ENCODE results near the gene RXFP4. TPM values are rescaled to one million over a fixed set of nuclear protein-coding genes. Genes with fewer than 3 reads are reported as not detected.
"Not testable (repeated sequence)": the region's sequence is repeated elsewhere in the genome, so short reads cannot be mapped to it uniquely, and the experiment has no call there.

The RXFP4 gene
- total RNA-seq, 4 donors from 2014 or later = 0.80 to 11.6 (median 2.5) TPM

DNA sequence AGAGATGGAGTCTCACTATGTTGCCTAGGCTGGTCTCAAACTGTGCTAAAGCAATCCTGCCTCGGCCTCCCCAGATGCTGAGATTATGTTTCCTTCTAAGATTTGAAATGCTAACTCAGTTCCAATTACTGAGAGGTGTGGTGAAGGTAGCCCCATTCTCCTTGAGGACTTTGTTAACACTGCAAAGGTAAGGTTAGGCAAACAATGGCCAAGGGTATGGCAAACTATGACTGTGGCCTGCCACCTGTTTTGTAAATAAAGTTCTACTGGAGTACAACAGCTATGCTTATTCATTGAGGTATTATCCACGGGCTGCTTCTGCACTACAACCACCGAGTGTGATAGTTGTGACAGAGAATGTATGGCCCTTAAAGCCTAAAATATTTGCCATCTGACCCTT lies 20.7 kb upstream of the RXFP4 start:
- 88 to 100% methylated on average over 2 to 3 of the region's 3 CpGs for WGBS, 2 donors (ENCODE audit: low coverage in 1 of 2)
- Histone ChIP-seq H3K9me3 (no peaks in the 10 kb centered on the region), H3K27me3 (no peaks in the 10 kb centered on the region), H3K4me1 (no peaks in the 10 kb centered on the region), H3K27ac (no peak overlapping the region), H3K36me3 (peaks cover 0 to 94% (median 46%) of the 10 kb centered on the region in 4 donors), H3K4me3 (no peak overlapping the region)
- in situ Hi-C loops (cut with MboI; ENCODE audit: low pct_ligation_motif_present in 1 of 4, low pct_unique_long_range_greater_than_20kb in 1 of 4, low sequenced_read_pairs in 3 of 4) (no loop called here), intact Hi-C loops (cut with DNase I; ENCODE audit: low total_unique reads) (no loop called here)
- TF ChIP-seq POLR2A (IDR thresholded peaks at IDR 0.05) (no peak), EP300 (IDR thresholded peaks at IDR 0.05; ENCODE audit: low read depth) (no peak), POLR2AphosphoS5 (IDR thresholded peaks at IDR 0.05) (no peak)
- TF ChIP-seq, protein P1, sequence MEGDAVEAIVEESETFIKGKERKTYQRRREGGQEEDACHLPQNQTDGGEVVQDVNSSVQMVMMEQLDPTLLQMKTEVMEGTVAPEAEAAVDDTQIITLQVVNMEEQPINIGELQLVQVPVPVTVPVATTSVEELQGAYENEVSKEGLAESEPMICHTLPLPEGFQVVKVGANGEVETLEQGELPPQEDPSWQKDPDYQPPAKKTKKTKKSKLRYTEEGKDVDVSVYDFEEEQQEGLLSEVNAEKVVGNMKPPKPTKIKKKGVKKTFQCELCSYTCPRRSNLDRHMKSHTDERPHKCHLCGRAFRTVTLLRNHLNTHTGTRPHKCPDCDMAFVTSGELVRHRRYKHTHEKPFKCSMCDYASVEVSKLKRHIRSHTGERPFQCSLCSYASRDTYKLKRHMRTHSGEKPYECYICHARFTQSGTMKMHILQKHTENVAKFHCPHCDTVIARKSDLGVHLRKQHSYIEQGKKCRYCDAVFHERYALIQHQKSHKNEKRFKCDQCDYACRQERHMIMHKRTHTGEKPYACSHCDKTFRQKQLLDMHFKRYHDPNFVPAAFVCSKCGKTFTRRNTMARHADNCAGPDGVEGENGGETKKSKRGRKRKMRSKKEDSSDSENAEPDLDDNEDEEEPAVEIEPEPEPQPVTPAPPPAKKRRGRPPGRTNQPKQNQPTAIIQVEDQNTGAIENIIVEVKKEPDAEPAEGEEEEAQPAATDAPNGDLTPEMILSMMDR (IDR thresholded peaks at IDR 0.05) = no peak
- no peak for DNase-seq

DNA sequence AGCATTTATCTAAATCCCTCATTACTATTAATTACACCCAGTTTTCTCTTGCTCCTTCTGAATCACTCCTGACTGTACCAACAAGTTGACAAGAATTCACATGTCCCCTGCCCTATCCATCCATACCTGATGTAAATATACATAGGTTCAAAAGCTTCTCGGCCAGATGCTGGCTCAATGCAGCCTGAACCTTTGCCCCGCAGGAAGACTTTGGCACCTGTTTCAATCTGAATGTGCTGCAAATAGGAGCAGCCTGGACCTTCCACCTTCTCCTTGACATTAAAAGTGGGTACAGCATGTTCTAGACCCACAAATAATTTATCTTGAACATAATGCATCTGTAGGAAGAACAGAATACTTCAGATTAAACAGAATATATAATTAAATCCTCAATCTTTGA lies 15.9 kb upstream of the RXFP4 start:
- intact Hi-C loops (cut with DNase I; ENCODE audit: low total_unique reads) = no loop called here
- Histone ChIP-seq H3K36me3 (peaks cover 0 to 90% (median 46%) of the 10 kb centered on the region in 4 donors), H3K9me3 (no peaks in the 10 kb centered on the region), H3K4me1 (peaks cover 1 to 18% (median 10%) of the 10 kb centered on the region in 4 donors), H3K27ac (no peak overlapping the region), H3K27me3 (no peaks in the 10 kb centered on the region), H3K4me3 (no peak overlapping the region)
- TF ChIP-seq POLR2A (IDR thresholded peaks at IDR 0.05) (no peak), POLR2AphosphoS5 (IDR thresholded peaks at IDR 0.05) (no peak), EP300 (IDR thresholded peaks at IDR 0.05; ENCODE audit: low read depth) (no peak)
- TF ChIP-seq, protein P1 (IDR thresholded peaks at IDR 0.05) = no peak
- in situ Hi-C loops (cut with MboI; ENCODE audit: low pct_ligation_motif_present in 1 of 4, low pct_unique_long_range_greater_than_20kb in 1 of 4, low sequenced_read_pairs in 3 of 4) = no loop called here
- no peak for DNase-seq
- 92 to 100% methylated on average over 2 of the region's 2 CpGs for WGBS, 2 donors (ENCODE audit: low coverage in 1 of 2)

DNA sequence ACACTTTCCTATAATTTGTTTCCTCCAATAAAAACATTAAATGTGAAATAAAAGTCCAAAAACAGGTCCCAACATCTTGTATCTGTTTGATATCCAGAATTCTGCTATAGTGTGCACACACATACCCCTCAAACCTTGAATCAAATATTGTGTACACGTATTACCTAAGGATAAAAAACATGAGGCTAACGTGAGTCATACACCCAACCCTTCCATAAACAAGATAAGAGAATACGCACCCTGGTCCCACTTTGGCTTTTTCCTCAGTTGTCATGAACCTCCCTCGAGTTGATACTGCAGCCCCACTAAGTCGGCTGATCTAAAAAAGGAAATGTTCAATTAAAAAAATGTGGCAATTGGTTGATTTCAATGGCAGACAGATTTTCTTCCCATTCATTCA lies 12.4 kb upstream of the RXFP4 start:
- no peak for DNase-seq
- Histone ChIP-seq H3K4me3 (no peak overlapping the region), H3K9me3 (no peaks in the 10 kb centered on the region), H3K27ac (peak overlapping the region in 3 of 4 donors; percentile 93 to 96 (median 95)), H3K4me1 (peaks cover 30 to 49% (median 43%) of the 10 kb centered on the region in 4 donors), H3K36me3 (peaks cover 0 to 68% (median 33%) of the 10 kb centered on the region in 4 donors), H3K27me3 (no peaks in the 10 kb centered on the region)
- TF ChIP-seq EP300 (IDR thresholded peaks at IDR 0.05; ENCODE audit: low read depth) = no peak
- no peak for TF ChIP-seq POLR2A (IDR thresholded peaks at IDR 0.05)
- no peak for TF ChIP-seq POLR2AphosphoS5 (IDR thresholded peaks at IDR 0.05)
- in situ Hi-C loops (cut with MboI; ENCODE audit: low pct_ligation_motif_present in 1 of 4, low pct_unique_long_range_greater_than_20kb in 1 of 4, low sequenced_read_pairs in 3 of 4) = no loop called here
- 44 to 67% methylated on average over 3 to 5 of the region's 5 CpGs for WGBS, 2 donors (ENCODE audit: low coverage in 1 of 2)
- intact Hi-C loops (cut with DNase I; ENCODE audit: low total_unique reads) = no loop called here

DNA sequence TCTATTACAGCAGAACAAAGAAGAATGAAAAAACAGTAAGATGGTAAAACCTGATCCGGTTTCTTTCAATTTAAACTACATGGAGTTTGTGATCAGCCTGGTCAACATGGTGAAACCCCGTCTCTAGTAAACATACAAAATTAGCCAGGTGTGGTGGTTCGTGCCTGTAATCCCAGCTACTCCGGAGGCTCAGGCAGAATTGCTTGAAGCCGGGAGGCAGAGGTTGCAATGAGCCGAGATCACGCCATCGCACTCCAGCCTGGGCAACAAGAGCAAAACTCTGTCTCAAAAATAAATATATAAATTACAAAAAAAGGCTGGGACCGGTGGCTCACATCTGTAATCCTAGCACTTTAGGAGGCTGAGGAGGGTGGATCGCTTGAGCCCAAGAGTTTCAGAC lies 10.7 kb upstream of the RXFP4 start:
- intact Hi-C loops (cut with DNase I; ENCODE audit: low total_unique reads); DNase-seq; H3K27me3 ChIP-seq; H3K9me3 ChIP-seq: not testable (repeated sequence)
- in situ Hi-C loops (cut with MboI; ENCODE audit: low pct_ligation_motif_present in 1 of 4, low pct_unique_long_range_greater_than_20kb in 1 of 4, low sequenced_read_pairs in 3 of 4) = loop anchor here in 2 of 4 donors (10.0 kb wide), 1 partner anchor 54 kb away; no protein-coding TSS in a partner anchor
- Histone ChIP-seq H3K4me1 (peaks cover 30 to 57% (median 43%) of the 10 kb centered on the region in 4 donors), H3K36me3 (peaks cover 0 to 53% (median 25%) of the 10 kb centered on the region in 4 donors), H3K27ac (peak overlapping the region; percentile 91 to 96 (median 94)), H3K4me3 (peak overlapping the region in 3 of 4 donors; percentile 4 to 89 (median 11))
- WGBS, 2 donors (ENCODE audit: low coverage in 1 of 2) = 51 to 54% methylated on average over 8 to 10 of the region's 10 CpGs

DNA sequence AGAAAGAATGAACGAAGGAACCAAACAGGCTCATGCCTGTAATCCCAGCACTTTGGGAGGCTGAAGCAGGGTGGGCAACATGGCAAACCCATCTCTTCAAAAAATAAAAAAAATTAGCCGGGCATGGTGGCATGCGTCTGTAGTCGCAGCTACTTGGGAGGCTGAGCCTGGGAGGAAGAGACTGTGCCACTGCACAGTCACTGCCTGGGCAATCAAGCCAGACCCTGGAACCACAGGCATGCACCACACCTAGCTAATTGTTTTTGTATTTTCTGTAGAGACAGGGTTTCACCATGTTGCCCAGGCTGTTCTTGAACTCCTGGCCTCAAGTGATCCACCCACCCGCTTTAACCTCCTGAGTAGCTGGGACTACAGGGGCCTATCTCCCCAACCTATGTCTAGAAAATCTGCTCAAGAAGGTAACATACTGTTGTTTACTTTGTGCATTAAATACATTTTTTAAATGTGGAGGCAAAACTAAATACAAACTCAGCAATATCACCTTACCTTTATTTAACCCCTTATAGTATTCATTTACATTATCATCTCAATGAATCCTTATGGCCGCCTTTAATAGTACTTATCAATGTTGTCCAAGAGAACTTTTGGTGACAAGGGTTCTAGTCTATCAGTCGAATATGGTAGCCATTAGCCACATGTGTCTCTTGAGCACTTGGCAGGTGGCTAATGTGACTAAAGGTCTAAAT lies 10.0 kb upstream of the RXFP4 start:
- Histone ChIP-seq H3K9me3 (no peaks in the 10 kb centered on the region), H3K4me3 (peak overlapping the region in 3 of 4 donors; percentile 4 to 89 (median 11)), H3K4me1 (peaks cover 30 to 57% (median 43%) of the 10 kb centered on the region in 4 donors), H3K27me3 (no peaks in the 10 kb centered on the region), H3K36me3 (peaks cover 0 to 46% (median 22%) of the 10 kb centered on the region in 4 donors), H3K27ac (peak overlapping the region; percentile 91 to 96 (median 94))
- in situ Hi-C loops (cut with MboI; ENCODE audit: low pct_ligation_motif_present in 1 of 4, low pct_unique_long_range_greater_than_20kb in 1 of 4, low sequenced_read_pairs in 3 of 4) = loop anchor here in 2 of 4 donors (10.0 kb wide), 1 partner anchor 53 kb away; no protein-coding TSS in a partner anchor
- TF ChIP-seq EP300 (IDR thresholded peaks at IDR 0.05; ENCODE audit: low read depth) (no peak), POLR2A (IDR thresholded peaks at IDR 0.05) (peak; percentile 36), POLR2AphosphoS5 (IDR thresholded peaks at IDR 0.05) (peak in 2 of 3 donors; percentile 37 to 61)
- TF ChIP-seq, protein P1 (IDR thresholded peaks at IDR 0.05) = no peak
- DNase-seq = peak; percentile 63
- WGBS, 2 donors (ENCODE audit: low coverage in 1 of 2) = 56 to 64% methylated on average over 4 to 7 of the region's 7 CpGs
- intact Hi-C loops (cut with DNase I; ENCODE audit: low total_unique reads) = no loop called here

Measured in transverse colon (tissue), 4 donors.